Femur (tissue), 1 donor: ENCODE results near the gene GPR21.

ENCODE experiments used
- DNase-seq: peaks from one replicate; pipeline ENCODE4 v3.0.0-alpha.2; 2017

GPR21 gene

GRCh38 chr9:123065196-123065595 lies 31.7 kb downstream of the GPR21 start:
- DNase-seq, result no peak

GRCh38 chr9:123067136-123067535 lies 33.7 kb downstream of the GPR21 start:
- no peak for DNase-seq

- no peak for DNase-seq
Measured at GRCh38 chr9:123069010-123069481, 35.6 kb downstream of the GPR21 start.

GRCh38 chr9:123070198-123070597 lies 36.7 kb downstream of the GPR21 start:
- DNase-seq, result no peak

GRCh38 chr9:123072407-123072995 lies 39.0 kb downstream of the GPR21 start:
- DNase-seq, result no peak

GRCh38 chr9:123073441-123073840 lies 40.0 kb downstream of the GPR21 start:
- DNase-seq, result no peak

GRCh38 chr9:123073991-123074422 lies 40.5 kb downstream of the GPR21 start:
- no peak for DNase-seq

GRCh38 chr9:123074628-123075027 lies 41.2 kb downstream of the GPR21 start:
- peak; percentile 36 for DNase-seq

GRCh38 chr9:123080444-123080843 lies 47.0 kb downstream of the GPR21 start:
- DNase-seq, result no peak

- DNase-seq, result peak; percentile 31
Measured at GRCh38 chr9:123081824-123082223, 48.4 kb downstream of the GPR21 start.

- DNase-seq, result no peak
Measured at GRCh38 chr9:123083680-123084079, 50.2 kb downstream of the GPR21 start.

- DNase-seq, result no peak
Measured at GRCh38 chr9:123084256-123084655, 50.8 kb downstream of the GPR21 start.
